GM23338 (cell line): Measurements from ENCODE around the gene TPX2. TPM values are rescaled to one million over a fixed set of nuclear protein-coding genes. Genes with fewer than 3 reads are reported as not detected.

ENCODE experiments used
- ATAC-seq: fragments of 200-7000 bp; cut with Tn5 transposase; 3 replicates; pipeline ENCODE4 v1.9.1; 2020
- DNase-seq: peaks from one replicate; pipeline ENCODE4 v3.0.0-alpha.2; 2015; ENCODE audit warnings: low spot score
- H2AFZ ChIP-seq: fragments of 200-600 bp; sonication (generic); 2 replicates; pipeline ENCODE4 v1.8.0; 2016; ENCODE audit warnings: antibody characterized with exemption, mild to moderate bottlenecking, moderate library complexity
- H3F3A ChIP-seq: fragments of 200-600 bp; sonication (generic); replicated peaks from 2 replicates; pipeline ENCODE4 v1.8.0; 2017; ENCODE audit warnings: antibody characterized with exemption, mixed run types, low read depth
- H3K27ac ChIP-seq: fragments of 200-600 bp; sonication (generic); 2 replicates; pipeline ENCODE4 v1.6.1; 2016; ENCODE audit warnings: low read depth
- H3K27me3 ChIP-seq: fragments of 200-600 bp; sonication (generic); 2 replicates; pipeline ENCODE4 v1.8.0; 2016; ENCODE audit warnings: mild to moderate bottlenecking, mixed run types, moderate library complexity; ENCODE audit not compliant: insufficient read depth
- H3K36me3 ChIP-seq: fragments of 200-600 bp; sonication (generic); 2 replicates; pipeline ENCODE4 v1.8.0; 2016; ENCODE audit warnings: mild to moderate bottlenecking; ENCODE audit not compliant: insufficient read depth
- H3K4me1 ChIP-seq: fragments of 200-600 bp; sonication (generic); 2 replicates; pipeline ENCODE4 v1.8.0; 2016; ENCODE audit warnings: mild to moderate bottlenecking, moderate library complexity; ENCODE audit not compliant: insufficient read depth
- H3K4me2 ChIP-seq: fragments of 200-600 bp; sonication (generic); 2 replicates; pipeline ENCODE4 v1.7.1; 2017; ENCODE audit warnings: mixed run types
- H3K4me3 ChIP-seq: fragments of 200-600 bp; sonication (generic); 2 replicates; pipeline ENCODE4 v1.6.1; 2016; ENCODE audit warnings: mixed run types
- H3K79me2 ChIP-seq: fragments of 200-600 bp; sonication (generic); replicated peaks from 2 replicates; pipeline ENCODE4 v1.8.0; 2017; ENCODE audit warnings: mild to moderate bottlenecking; ENCODE audit not compliant: insufficient read depth
- H3K9me2 ChIP-seq: fragments of 200-600 bp; sonication (generic); 2 replicates; pipeline ENCODE4 v1.8.0; 2017; ENCODE audit not compliant: insufficient read depth
- H4K20me1 ChIP-seq: fragments of 200-600 bp; sonication (generic); replicated peaks from 2 replicates; pipeline ENCODE4 v1.8.0; 2017; ENCODE audit warnings: mild to moderate bottlenecking; ENCODE audit not compliant: insufficient read depth
- H3K27ac Mint-ChIP-seq: 2 replicates; pipeline ENCODE4 v1.8.0; 2020; ENCODE audit warnings: inconsistent platforms, mild to moderate bottlenecking, moderate library complexity, mixed read lengths
- H3K27me3 Mint-ChIP-seq: 3 replicates; pipeline ENCODE4 v1.8.0; 2022; ENCODE audit warnings: low read depth, mild to moderate bottlenecking, moderate library complexity, mixed read lengths, inconsistent platforms; ENCODE audit not compliant: insufficient read depth, poor library complexity
- H3K36me3 Mint-ChIP-seq: 3 replicates; pipeline ENCODE4 v1.8.0; 2021; ENCODE audit warnings: low read depth, mild to moderate bottlenecking, inconsistent platforms, moderate library complexity, mixed read lengths
- H3K4me1 Mint-ChIP-seq: 3 replicates; pipeline ENCODE4 v1.8.0; 2020; ENCODE audit warnings: mild to moderate bottlenecking, inconsistent platforms, mixed read lengths
- H3K4me3 Mint-ChIP-seq: 3 replicates; pipeline ENCODE4 v1.8.0; 2021; ENCODE audit warnings: moderate library complexity, mild to moderate bottlenecking, inconsistent platforms, mixed read lengths
- H3K9me3 Mint-ChIP-seq: 3 replicates; pipeline ENCODE4 v1.8.0; 2020; ENCODE audit warnings: moderate library complexity, mild to moderate bottlenecking, inconsistent platforms, mixed read lengths
- CREB1 ChIP-seq: fragments of 250-450 bp; sonication (Bioruptor Pico); IDR thresholded peaks from 2 replicates; pipeline ENCODE4 v1.5.0; 2020; ENCODE audit warnings: low read depth, mild to moderate bottlenecking, moderate library complexity
- CTCF ChIP-seq, 2 experiments: fragments of 200-600 bp in 1 of 2; sonication (generic) in 1 of 2; conservative IDR thresholded peaks; 2 replicates each; pipeline versions ENCODE4 v1.5.1 to v1.6.1; 2016 to 2017; ENCODE audit warnings: antibody characterized with exemption in 2 of 2, low read depth in 2 of 2, mild to moderate bottlenecking in 2 of 2, moderate library complexity in 1 of 2
- ETS1 ChIP-seq: IDR thresholded peaks from 2 replicates; pipeline ENCODE4 v1.6.1; 2016; ENCODE audit warnings: antibody characterized with exemption
- EZH2 ChIP-seq: fragments of 200-600 bp; sonication (generic); IDR thresholded peaks from one replicate; pipeline ENCODE4 v1.8.0; 2017; ENCODE audit warnings: antibody characterized with exemption, mild to moderate bottlenecking, low read depth; ENCODE audit not compliant: unreplicated experiment
- EZH2phosphoT487 ChIP-seq: fragments of 200-600 bp; sonication (generic); IDR thresholded peaks from one replicate; pipeline ENCODE4 v1.8.1; 2018; ENCODE audit warnings: antibody characterized with exemption; ENCODE audit not compliant: unreplicated experiment
- JUNB ChIP-seq: IDR thresholded peaks from one replicate; pipeline ENCODE4 v1.6.1; 2016; ENCODE audit warnings: antibody characterized with exemption; ENCODE audit not compliant: unreplicated experiment
- NANOG ChIP-seq: IDR thresholded peaks from 2 replicates; pipeline ENCODE4 v1.6.1; 2016; ENCODE audit warnings: antibody characterized with exemption, borderline replicate concordance
- POLR2AphosphoS5 ChIP-seq: IDR thresholded peaks from 2 replicates; pipeline ENCODE4 v1.6.1; 2016; ENCODE audit warnings: antibody characterized with exemption, low read depth
- REST ChIP-seq: IDR thresholded peaks from one replicate; pipeline ENCODE4 v1.6.1; 2018; ENCODE audit warnings: antibody characterized with exemption; ENCODE audit not compliant: unreplicated experiment
- STAT1 ChIP-seq: IDR thresholded peaks from one replicate; pipeline ENCODE4 v1.6.1; 2016; ENCODE audit warnings: antibody characterized with exemption; ENCODE audit not compliant: unreplicated experiment
- ZNF114 ChIP-seq: fragments of 250-450 bp; sonication (Bioruptor Pico); IDR thresholded peaks from 2 replicates; pipeline ENCODE4 v1.5.0; 2020; ENCODE audit warnings: mild to moderate bottlenecking, moderate library complexity
- ZNF331 ChIP-seq: fragments of 250-450 bp; sonication (Bioruptor Pico); IDR thresholded peaks from 2 replicates; pipeline ENCODE4 v1.5.0; 2020; ENCODE audit warnings: low read depth, mild to moderate bottlenecking, moderate library complexity
- ZNF462 ChIP-seq: fragments of 250-450 bp; sonication (Bioruptor Pico); IDR thresholded peaks from 2 replicates; pipeline ENCODE4 v1.5.0; 2020; ENCODE audit warnings: mild to moderate bottlenecking, moderate library complexity
- polyA plus RNA-seq: library from polyadenylated mRNA; unstranded; fragments of >200 nt; fragmentation: Nextera tagmentation; extraction: Ambion mirVana; gene quantifications from 2 replicates; pipeline ENCODE4 v1.2.1, GENCODE V29; 2016
- total RNA-seq: library from RNA; depleted of rRNA; stranded (reverse); fragments of >200 nt; shearing (Covaris generic); gene quantifications from 2 replicates; pipeline ENCODE4 v1.2.3, GENCODE V29; 2014

Gene TPX2
- total and polyA plus RNA-seq, 2 experiments from 2014 or later: 101 to 159 TPM

- peaks cover 2% of the 10 kb centered on the region for H4K20me1 ChIP-seq
- H3K27ac ChIP-seq: no peak overlapping the region
- peaks cover 13% of the 10 kb centered on the region for H3K4me1 ChIP-seq
- Mint-ChIP-seq H3K36me3 (no peaks in the 10 kb centered on the region), H3K27ac (no peak overlapping the region), H3K27me3 (peaks cover 7% of the 10 kb centered on the region), H3K4me3 (no peak overlapping the region), H3K9me3 (no peaks in the 10 kb centered on the region), H3K4me1 (peaks cover 12% of the 10 kb centered on the region)
- H2AFZ ChIP-seq: no peak overlapping the region
- no peak for TF ChIP-seq NANOG
- TF ChIP-seq ETS1: no peak
- no peak for TF ChIP-seq ZNF331 (CRISPR knock-in tag)
- no peak for TF ChIP-seq EZH2
- no peak for TF ChIP-seq STAT1
- TF ChIP-seq ZNF462 (CRISPR knock-in tag): no peak
- TF ChIP-seq JUNB: no peak
- no peak for TF ChIP-seq ZNF114 (CRISPR knock-in tag)
- no peak for TF ChIP-seq POLR2AphosphoS5
- TF ChIP-seq EZH2phosphoT487: no peak
- no peak for TF ChIP-seq CTCF (conservative IDR thresholded peaks at IDR 0.05; ENCODE audit: low read depth in 2 of 2)
- TF ChIP-seq REST: no peak
- TF ChIP-seq CREB1 (CRISPR knock-in tag): no peak
- H3K36me3 ChIP-seq: no peaks in the 10 kb centered on the region
- no peak overlapping the region for H3K4me3 ChIP-seq
- no peaks in the 10 kb centered on the region for H3K79me2 ChIP-seq
- ATAC-seq: no peak
- H3K4me2 ChIP-seq: no peak overlapping the region
- no peaks in the 10 kb centered on the region for H3K9me2 ChIP-seq
- DNase-seq: no peak
- no peaks in the 10 kb centered on the region for H3K27me3 ChIP-seq
- H3F3A ChIP-seq: 0 out of 2 replicates have a peak, but pooled peaks cover 10% of the 10 kb centered on the region
Measured at GRCh38 chr20:31817461-31817860, 78.4 kb downstream of the TPX2 start.
